ENCODE measurements around the gene AGA. TPM values are rescaled to one million over a fixed set of nuclear protein-coding genes. Genes with fewer than 3 reads are reported as not detected.

AGA gene
- polyA plus RNA-seq, 1 of the 3 experiments (the other 2 are of a cell fraction), result 36.8 TPM

DNA sequence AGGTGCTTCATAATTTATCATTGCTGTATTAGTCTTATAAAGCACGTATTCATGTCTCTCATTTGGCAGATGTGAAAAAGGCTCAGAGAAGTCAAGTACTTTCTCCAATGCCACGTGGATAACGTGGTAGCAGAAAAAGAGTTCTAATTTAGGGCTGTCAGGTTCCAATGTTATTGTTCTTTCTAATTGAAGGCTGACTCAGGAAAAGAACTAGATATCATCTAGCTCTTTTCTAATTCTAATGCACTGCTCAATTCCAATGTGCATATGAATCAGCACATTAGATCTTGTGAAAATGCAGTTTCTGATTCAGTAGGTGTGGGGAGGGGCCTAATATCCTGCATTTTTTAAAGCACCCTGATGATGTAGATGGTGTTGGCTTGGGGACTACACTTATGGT, 22.8 kb downstream of the AGA start:
- no peak overlapping the region for H3K4me2 ChIP-seq
- no peaks in the 10 kb centered on the region for H4K20me1 ChIP-seq (ENCODE audit: insufficient read depth)
- POLR2A ChIA-PET, result no interaction called here
- H3K79me2 ChIP-seq (ENCODE audit: insufficient read depth), result no peaks in the 10 kb centered on the region
- no peak overlapping the region for H2AFZ ChIP-seq (ENCODE audit: low read depth)
- no peak overlapping the region for H3K4me3 ChIP-seq (ENCODE audit: low read depth in 2 of 2, low read length in 1 of 2)
- no peak overlapping the region for H3K9ac ChIP-seq
- no peaks in the 10 kb centered on the region for H3K36me3 ChIP-seq (replicated peaks in 1 of 2; ENCODE audit: control insufficient read depth in 1 of 2, insufficient read depth in 2 of 2, low read length in 1 of 2)
- H3K9me3 ChIP-seq, result no peaks in the 10 kb centered on the region; the same call in 1 of the 2 replicates
- 27% methylated on average over 3 of the region's 3 CpGs for WGBS (ENCODE audit: low lambda C conversion rate)
- TF ChIP-seq, protein P1, sequence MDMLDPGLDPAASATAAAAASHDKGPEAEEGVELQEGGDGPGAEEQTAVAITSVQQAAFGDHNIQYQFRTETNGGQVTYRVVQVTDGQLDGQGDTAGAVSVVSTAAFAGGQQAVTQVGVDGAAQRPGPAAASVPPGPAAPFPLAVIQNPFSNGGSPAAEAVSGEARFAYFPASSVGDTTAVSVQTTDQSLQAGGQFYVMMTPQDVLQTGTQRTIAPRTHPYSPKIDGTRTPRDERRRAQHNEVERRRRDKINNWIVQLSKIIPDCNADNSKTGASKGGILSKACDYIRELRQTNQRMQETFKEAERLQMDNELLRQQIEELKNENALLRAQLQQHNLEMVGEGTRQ (IDR thresholded peaks at IDR 0.05; ENCODE audit: borderline replicate concordance, low read depth, low read length), result no peak
- TF ChIP-seq SMC3 (IDR thresholded peaks at IDR 0.05; ENCODE audit: low read depth, low read length), result no peak
- TF ChIP-seq, protein P2, sequence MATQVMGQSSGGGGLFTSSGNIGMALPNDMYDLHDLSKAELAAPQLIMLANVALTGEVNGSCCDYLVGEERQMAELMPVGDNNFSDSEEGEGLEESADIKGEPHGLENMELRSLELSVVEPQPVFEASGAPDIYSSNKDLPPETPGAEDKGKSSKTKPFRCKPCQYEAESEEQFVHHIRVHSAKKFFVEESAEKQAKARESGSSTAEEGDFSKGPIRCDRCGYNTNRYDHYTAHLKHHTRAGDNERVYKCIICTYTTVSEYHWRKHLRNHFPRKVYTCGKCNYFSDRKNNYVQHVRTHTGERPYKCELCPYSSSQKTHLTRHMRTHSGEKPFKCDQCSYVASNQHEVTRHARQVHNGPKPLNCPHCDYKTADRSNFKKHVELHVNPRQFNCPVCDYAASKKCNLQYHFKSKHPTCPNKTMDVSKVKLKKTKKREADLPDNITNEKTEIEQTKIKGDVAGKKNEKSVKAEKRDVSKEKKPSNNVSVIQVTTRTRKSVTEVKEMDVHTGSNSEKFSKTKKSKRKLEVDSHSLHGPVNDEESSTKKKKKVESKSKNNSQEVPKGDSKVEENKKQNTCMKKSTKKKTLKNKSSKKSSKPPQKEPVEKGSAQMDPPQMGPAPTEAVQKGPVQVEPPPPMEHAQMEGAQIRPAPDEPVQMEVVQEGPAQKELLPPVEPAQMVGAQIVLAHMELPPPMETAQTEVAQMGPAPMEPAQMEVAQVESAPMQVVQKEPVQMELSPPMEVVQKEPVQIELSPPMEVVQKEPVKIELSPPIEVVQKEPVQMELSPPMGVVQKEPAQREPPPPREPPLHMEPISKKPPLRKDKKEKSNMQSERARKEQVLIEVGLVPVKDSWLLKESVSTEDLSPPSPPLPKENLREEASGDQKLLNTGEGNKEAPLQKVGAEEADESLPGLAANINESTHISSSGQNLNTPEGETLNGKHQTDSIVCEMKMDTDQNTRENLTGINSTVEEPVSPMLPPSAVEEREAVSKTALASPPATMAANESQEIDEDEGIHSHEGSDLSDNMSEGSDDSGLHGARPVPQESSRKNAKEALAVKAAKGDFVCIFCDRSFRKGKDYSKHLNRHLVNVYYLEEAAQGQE (IDR thresholded peaks at IDR 0.05; ENCODE audit: low read depth, low read length), result no peak
- TF ChIP-seq, protein P3, sequence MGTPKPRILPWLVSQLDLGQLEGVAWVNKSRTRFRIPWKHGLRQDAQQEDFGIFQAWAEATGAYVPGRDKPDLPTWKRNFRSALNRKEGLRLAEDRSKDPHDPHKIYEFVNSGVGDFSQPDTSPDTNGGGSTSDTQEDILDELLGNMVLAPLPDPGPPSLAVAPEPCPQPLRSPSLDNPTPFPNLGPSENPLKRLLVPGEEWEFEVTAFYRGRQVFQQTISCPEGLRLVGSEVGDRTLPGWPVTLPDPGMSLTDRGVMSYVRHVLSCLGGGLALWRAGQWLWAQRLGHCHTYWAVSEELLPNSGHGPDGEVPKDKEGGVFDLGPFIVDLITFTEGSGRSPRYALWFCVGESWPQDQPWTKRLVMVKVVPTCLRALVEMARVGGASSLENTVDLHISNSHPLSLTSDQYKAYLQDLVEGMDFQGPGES (IDR thresholded peaks at IDR 0.05; ENCODE audit: low read depth, low read length), result no peak
- TF ChIP-seq, protein P4, sequence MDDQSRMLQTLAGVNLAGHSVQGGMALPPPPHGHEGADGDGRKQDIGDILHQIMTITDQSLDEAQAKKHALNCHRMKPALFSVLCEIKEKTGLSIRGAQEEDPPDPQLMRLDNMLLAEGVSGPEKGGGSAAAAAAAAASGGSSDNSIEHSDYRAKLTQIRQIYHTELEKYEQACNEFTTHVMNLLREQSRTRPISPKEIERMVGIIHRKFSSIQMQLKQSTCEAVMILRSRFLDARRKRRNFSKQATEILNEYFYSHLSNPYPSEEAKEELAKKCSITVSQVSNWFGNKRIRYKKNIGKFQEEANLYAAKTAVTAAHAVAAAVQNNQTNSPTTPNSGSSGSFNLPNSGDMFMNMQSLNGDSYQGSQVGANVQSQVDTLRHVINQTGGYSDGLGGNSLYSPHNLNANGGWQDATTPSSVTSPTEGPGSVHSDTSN (IDR thresholded peaks at IDR 0.05), result no peak
- no peak for TF ChIP-seq FOXJ3 (CRISPR knock-in tag; IDR thresholded peaks at IDR 0.05)
- no peak for TF ChIP-seq JUND (IDR thresholded peaks at IDR 0.05)
- TF ChIP-seq MXI1 (IDR thresholded peaks at IDR 0.05; ENCODE audit: low read depth, low read length), result no peak
- no peak for TF ChIP-seq NFIC (IDR thresholded peaks at IDR 0.05; ENCODE audit: borderline replicate concordance)
- TF ChIP-seq EP300 (IDR thresholded peaks at IDR 0.05; ENCODE audit: borderline replicate concordance in 1 of 2, low read depth in 1 of 2, low read length in 1 of 2), result no peak
- TF ChIP-seq TCF12 (IDR thresholded peaks at IDR 0.05), result no peak
- TF ChIP-seq YY1 (IDR thresholded peaks at IDR 0.05; ENCODE audit: low read depth), result no peak
- no peak for TF ChIP-seq GATA2 (CRISPR knock-in tag; IDR thresholded peaks at IDR 0.05)
- TF ChIP-seq RCOR1 (IDR thresholded peaks at IDR 0.05; ENCODE audit: low read length), result no peak
- no peak for TF ChIP-seq RXRA (IDR thresholded peaks at IDR 0.05; ENCODE audit: borderline replicate concordance, low read depth)
- TF ChIP-seq TEAD4 (IDR thresholded peaks at IDR 0.05; ENCODE audit: borderline replicate concordance, insufficient read depth), result no peak
- no peak for DNase-seq
- H3K27me3 ChIP-seq (ENCODE audit: insufficient read depth), result no peaks in the 10 kb centered on the region
- no peaks in the 10 kb centered on the region for H3K4me1 ChIP-seq (ENCODE audit: control insufficient read depth in 1 of 2, insufficient read depth in 2 of 2, low read depth in 1 of 2, low read length in 1 of 2)
- no peak overlapping the region for H3K27ac ChIP-seq (ENCODE audit: low read depth in 2 of 2, low read length in 1 of 2)
- H3K9me2 ChIP-seq, result no peaks in the 10 kb centered on the region
- H3F3A ChIP-seq (replicated peaks; ENCODE audit: insufficient read depth), result no peaks in the 10 kb centered on the region
- CTCF ChIA-PET, result no interaction called here

All from SK-N-SH (cell line).